Nephron (organoid): ENCODE data around the gene TBC1D30.

Experiments
- H3K27ac Mint-ChIP-seq, 3 experiments: 2 replicates each; pipeline ENCODE4 v1.8.0; 2020; ENCODE audit warnings: mixed read lengths in 3 of 3, mild to moderate bottlenecking in 2 of 3, moderate library complexity in 1 of 3
- H3K27me3 Mint-ChIP-seq: 2 replicates; pipeline ENCODE4 v1.8.0; 2021; ENCODE audit warnings: low read depth, mild to moderate bottlenecking, moderate library complexity, mixed read lengths
- H3K36me3 Mint-ChIP-seq: 2 replicates; pipeline ENCODE4 v1.8.0; 2020; ENCODE audit warnings: low read depth, mixed read lengths
- H3K4me1 Mint-ChIP-seq: 2 replicates; pipeline ENCODE4 v1.8.0; 2020; ENCODE audit warnings: mixed read lengths
- H3K4me3 Mint-ChIP-seq, 3 experiments: 2 replicates each; pipeline ENCODE4 v1.8.0; 2020; ENCODE audit warnings: mild to moderate bottlenecking in 3 of 3, mixed read lengths in 3 of 3, moderate library complexity in 2 of 3
- H3K9me3 Mint-ChIP-seq: 2 replicates; pipeline ENCODE4 v1.8.0; 2020; ENCODE audit warnings: mixed read lengths
- CTCF ChIP-seq, 3 experiments: fragments of 200-600 bp; sonication (generic); IDR thresholded peaks; one replicate each; pipeline ENCODE4 v1.5.0; 2021; ENCODE audit warnings: antibody characterized with exemption in 3 of 3; ENCODE audit not compliant: unreplicated experiment in 3 of 3

Gene TBC1D30

GRCh38 chr12:64889434-64890216 lies 65.2 kb downstream of the TBC1D30 start:
- TF ChIP-seq CTCF (IDR thresholded peaks at IDR 0.05; ENCODE audit: unreplicated experiment in 3 of 3), result no peak
- Mint-ChIP-seq H3K9me3 (no peaks in the 10 kb centered on the region), H3K36me3 (no peaks in the 10 kb centered on the region), H3K27ac (no peak overlapping the region), H3K27me3 (peaks cover 18% of the 10 kb centered on the region), H3K4me1 (peaks cover 7% of the 10 kb centered on the region), H3K4me3 (no peak overlapping the region)

GRCh38 chr12:64890873-64891468 lies 66.5 kb downstream of the TBC1D30 start:
- Mint-ChIP-seq H3K9me3 (no peaks in the 10 kb centered on the region), H3K4me1 (peaks cover 6% of the 10 kb centered on the region), H3K27me3 (peaks cover 18% of the 10 kb centered on the region), H3K27ac (peak overlapping the region in 2 of 3 experiments; percentile 15 to 56), H3K4me3 (no peak overlapping the region), H3K36me3 (no peaks in the 10 kb centered on the region)
- TF ChIP-seq CTCF (IDR thresholded peaks at IDR 0.05; ENCODE audit: unreplicated experiment in 3 of 3), result peak; percentile 73 to 85 (median 81)

- no peak overlapping the region for H3K4me3 Mint-ChIP-seq
- TF ChIP-seq CTCF (IDR thresholded peaks at IDR 0.05; ENCODE audit: unreplicated experiment in 3 of 3), result no peak
- peak overlapping the region in 1 of 3 experiments; percentile 37 for H3K27ac Mint-ChIP-seq
- H3K4me1 Mint-ChIP-seq, result no peaks in the 10 kb centered on the region
- H3K36me3 Mint-ChIP-seq, result no peaks in the 10 kb centered on the region
- H3K27me3 Mint-ChIP-seq, result peaks cover 18% of the 10 kb centered on the region
- no peaks in the 10 kb centered on the region for H3K9me3 Mint-ChIP-seq
Measured at GRCh38 chr12:64891629-64892028, 67.2 kb downstream of the TBC1D30 start.

GRCh38 chr12:64892561-64892960 lies 68.1 kb downstream of the TBC1D30 start:
- no peak overlapping the region for H3K27ac Mint-ChIP-seq
- no peaks in the 10 kb centered on the region for H3K4me1 Mint-ChIP-seq
- no peaks in the 10 kb centered on the region for H3K9me3 Mint-ChIP-seq
- H3K36me3 Mint-ChIP-seq, result no peaks in the 10 kb centered on the region
- H3K4me3 Mint-ChIP-seq, result no peak overlapping the region
- H3K27me3 Mint-ChIP-seq, result peaks cover 18% of the 10 kb centered on the region
- no peak for TF ChIP-seq CTCF (IDR thresholded peaks at IDR 0.05; ENCODE audit: unreplicated experiment in 3 of 3)

- Mint-ChIP-seq H3K27me3 (peaks cover 16% of the 10 kb centered on the region), H3K4me1 (no peaks in the 10 kb centered on the region), H3K4me3 (no peak overlapping the region), H3K27ac (no peak overlapping the region), H3K9me3 (no peaks in the 10 kb centered on the region), H3K36me3 (no peaks in the 10 kb centered on the region)
- TF ChIP-seq CTCF (IDR thresholded peaks at IDR 0.05; ENCODE audit: unreplicated experiment in 3 of 3), result no peak
Measured at GRCh38 chr12:64893961-64894360, 69.5 kb downstream of the TBC1D30 start.
